AG04449 (cell line): ENCODE data around the gene PTBP3.
"Not testable (repeated sequence)": the region's sequence is repeated elsewhere in the genome, so short reads cannot be mapped to it uniquely, and the experiment has no call there.

ENCODE experiments used
- CTCF ChIA-PET: fragments of 350-600 bp; formaldehyde crosslinking; extraction: SDS; loops from one replicate; lab custom pipeline; 2021; ENCODE audit warnings: antibody characterized with exemption; lab: Yijun Ruan, JAX
- POLR2A ChIA-PET: fragments of 400-600, 350-600 bp; formaldehyde crosslinking; extraction: SDS; loops from one replicate; lab custom pipeline; 2020; ENCODE audit warnings: antibody characterized with exemption, inconsistent platforms; lab: Yijun Ruan, JAX
- DNase-seq: peaks from one replicate; pipeline ENCODE4 v3.0.0-alpha.2; 2010; ENCODE audit warnings: low read depth, low spot score
- H3K4me3 ChIP-seq: 2 replicates; pipeline ENCODE4 v1.5.1; 2011; ENCODE audit warnings: low read depth, mild to moderate bottlenecking, control low read depth, low read length
- CTCF ChIP-seq: IDR thresholded peaks from one replicate; pipeline ENCODE4 v1.5.1; 2011; ENCODE audit warnings: mild to moderate bottlenecking, moderate library complexity, low read length, control low read depth, inconsistent platforms; ENCODE audit not compliant: insufficient read depth; ENCODE audit errors: missing control alignments

Gene PTBP3

GRCh38 chr9:112278152-112278551 is 55.3 kb downstream of the PTBP3 start:
- ChIA-PET POLR2A (no interaction called here), CTCF (interaction anchor here (1.0 to 1.6 kb wide), 2 partner anchors 11 to 16 kb away, joined by 3 to 5 read pairs; no protein-coding TSS in a partner anchor)

GRCh38 chr9:112274600-112274999 is 58.8 kb downstream of the PTBP3 start:
- ChIA-PET POLR2A (no interaction called here), CTCF (no interaction called here)
- TF ChIP-seq CTCF = no peak

More at GRCh38 chr9:112278152-112278551, 55.3 kb downstream of the PTBP3 start:
- H3K4me3 ChIP-seq = no peak overlapping the region
- DNase-seq = no peak
- TF ChIP-seq CTCF = no peak

GRCh38 chr9:112273876-112274275 is 59.5 kb downstream of the PTBP3 start:
- no peak for DNase-seq
- ChIA-PET POLR2A (no interaction called here), CTCF (no interaction called here)
- no peak for TF ChIP-seq CTCF
- H3K4me3 ChIP-seq = no peak overlapping the region

More at GRCh38 chr9:112274600-112274999, 58.8 kb downstream of the PTBP3 start:
- H3K4me3 ChIP-seq = no peak overlapping the region
- no peak for DNase-seq

- no peak for TF ChIP-seq CTCF
Observed at GRCh38 chr9:112271466-112272098, 61.8 kb downstream of the PTBP3 start.

GRCh38 chr9:112268413-112268812 is 65.0 kb downstream of the PTBP3 start:
- TF ChIP-seq CTCF = no peak
- ChIA-PET CTCF (interaction anchor here (0.9 kb wide), 1 partner anchor 13 kb away, joined by 3 read pairs; no protein-coding TSS in a partner anchor), POLR2A (no interaction called here)
- DNase-seq = no peak
- H3K4me3 ChIP-seq = no peak overlapping the region

More at GRCh38 chr9:112271466-112272098, 61.8 kb downstream of the PTBP3 start:
- CTCF ChIA-PET = no interaction called here
- POLR2A ChIA-PET = no interaction called here
- no peak for DNase-seq
- no peak overlapping the region for H3K4me3 ChIP-seq

GRCh38 chr9:112267086-112267485 is 66.3 kb downstream of the PTBP3 start:
- POLR2A ChIA-PET, DNase-seq, H3K4me3 ChIP-seq: not testable (repeated sequence)
- CTCF ChIA-PET = interaction anchor here (0.8 kb wide), 1 partner anchor 14 kb away, joined by 3 read pairs; no protein-coding TSS in a partner anchor

- TF ChIP-seq CTCF = no peak
- H3K4me3 ChIP-seq = no peak overlapping the region
- POLR2A ChIA-PET = no interaction called here
- no peak for DNase-seq
- CTCF ChIA-PET = no interaction called here
Observed at GRCh38 chr9:112265391-112265790, 68.0 kb downstream of the PTBP3 start.
